CD4-positive, alpha-beta memory T cell (primary cell): ENCODE measurements around the gene CAPRIN1. TPM values are rescaled to one million over a fixed set of nuclear protein-coding genes. Genes with fewer than 3 reads are reported as not detected.
"Not testable (repeated sequence)": the region's sequence is repeated elsewhere in the genome, so short reads cannot be mapped to it uniquely, and the experiment has no call there.

Experiments used
- CTCF ChIA-PET: fragments of 350-600 bp; sonication (Branson Sonifier 250); formaldehyde crosslinking; loops from one replicate; lab custom pipeline; 2021; ENCODE audit warnings: inconsistent platforms; ENCODE audit not compliant: partially characterized antibody; lab: Charles Lee
- POLR2A ChIA-PET: fragments of 350-600 bp; sonication (Branson Sonifier 250); formaldehyde crosslinking; loops from one replicate; lab custom pipeline; 2021; ENCODE audit not compliant: partially characterized antibody; lab: Charles Lee
- DNase-seq, 5 donors: peaks; one replicate each; pipeline versions ENCODE4 v3.0.0 to v3.0.0-alpha.2; 2020 to 2022; ENCODE audit warnings: mixed read lengths in 1 of 5
- H3K27ac ChIP-seq: one replicate; pipeline ENCODE4 v1.7.0; 2013; ENCODE audit warnings: low read depth, low read length
- H3K27me3 ChIP-seq: 2 replicates; pipeline ENCODE4 v1.7.0; 2013; ENCODE audit warnings: mild to moderate bottlenecking, low read length, moderate library complexity; ENCODE audit not compliant: insufficient read depth
- H3K36me3 ChIP-seq: 2 replicates; pipeline ENCODE4 v1.7.0; 2013; ENCODE audit warnings: mild to moderate bottlenecking, low read length, moderate library complexity; ENCODE audit not compliant: insufficient read depth
- H3K4me1 ChIP-seq: 2 replicates; pipeline ENCODE4 v1.7.0; 2013; ENCODE audit warnings: mild to moderate bottlenecking, low read length, moderate library complexity; ENCODE audit not compliant: insufficient read depth
- H3K4me3 ChIP-seq, 2 donors: one replicate each; pipeline ENCODE4 v1.7.0; 2013; ENCODE audit warnings: low read length in 2 of 2, mild to moderate bottlenecking in 1 of 2
- H3K9me3 ChIP-seq, 2 donors: one replicate each; pipeline ENCODE4 v1.7.0; 2013; ENCODE audit warnings: low read length in 2 of 2, control low read depth in 1 of 2; ENCODE audit not compliant: control insufficient read depth in 1 of 2
- H3K27ac Mint-ChIP-seq, 7 donors: one replicate each; pipeline ENCODE4 v1.8.0; 2020 to 2021; ENCODE audit warnings: mixed read lengths in 7 of 7, mild to moderate bottlenecking in 6 of 7, inconsistent platforms in 3 of 7, moderate library complexity in 3 of 7
- H3K27me3 Mint-ChIP-seq, 2 donors: one replicate each; pipeline ENCODE4 v1.8.0; 2020 to 2021; ENCODE audit warnings: mixed read lengths in 2 of 2
- H3K36me3 Mint-ChIP-seq, 2 donors: one replicate each; pipeline ENCODE4 v1.8.0; 2020 to 2021; ENCODE audit warnings: mixed read lengths in 2 of 2, inconsistent platforms in 1 of 2, mild to moderate bottlenecking in 1 of 2
- H3K4me1 Mint-ChIP-seq, 4 donors: one replicate each; pipeline ENCODE4 v1.8.0; 2020 to 2021; ENCODE audit warnings: mixed read lengths in 4 of 4, mild to moderate bottlenecking in 1 of 4
- H3K4me3 Mint-ChIP-seq, 8 donors: one replicate each; pipeline ENCODE4 v1.8.0; 2020 to 2021; ENCODE audit warnings: mixed read lengths in 8 of 8, mild to moderate bottlenecking in 7 of 8, moderate library complexity in 6 of 8, inconsistent platforms in 3 of 8
- H3K9me3 Mint-ChIP-seq, 8 donors: one replicate each; pipeline ENCODE4 v1.8.0; 2020 to 2021; ENCODE audit warnings: mixed read lengths in 8 of 8, mild to moderate bottlenecking in 5 of 8, inconsistent platforms in 3 of 8, moderate library complexity in 1 of 8
- intact Hi-C: fragments of 100-400 bp; cut with micrococcal nuclease; formaldehyde crosslinking; loops from one replicate; pipeline ENCODE4 v1.15.1; 2023
- polyA plus RNA-seq, 2 donors: library from polyadenylated mRNA; unstranded; fragments of 300-500 nt; fragmentation: Illumina TruSeq; gene quantifications; one replicate each; pipeline ENCODE4 v1.2.3, GENCODE V29; 2021
- total RNA-seq, 2 experiments: library from RNA; stranded (reverse); gene quantifications; one replicate each; pipeline ENCODE4 v1.2.3, GENCODE V29; 2021

CAPRIN1 gene
- total and polyA plus RNA-seq, 4 experiments from 2014 or later: 43.3 to 176 (median 128) TPM

DNA sequence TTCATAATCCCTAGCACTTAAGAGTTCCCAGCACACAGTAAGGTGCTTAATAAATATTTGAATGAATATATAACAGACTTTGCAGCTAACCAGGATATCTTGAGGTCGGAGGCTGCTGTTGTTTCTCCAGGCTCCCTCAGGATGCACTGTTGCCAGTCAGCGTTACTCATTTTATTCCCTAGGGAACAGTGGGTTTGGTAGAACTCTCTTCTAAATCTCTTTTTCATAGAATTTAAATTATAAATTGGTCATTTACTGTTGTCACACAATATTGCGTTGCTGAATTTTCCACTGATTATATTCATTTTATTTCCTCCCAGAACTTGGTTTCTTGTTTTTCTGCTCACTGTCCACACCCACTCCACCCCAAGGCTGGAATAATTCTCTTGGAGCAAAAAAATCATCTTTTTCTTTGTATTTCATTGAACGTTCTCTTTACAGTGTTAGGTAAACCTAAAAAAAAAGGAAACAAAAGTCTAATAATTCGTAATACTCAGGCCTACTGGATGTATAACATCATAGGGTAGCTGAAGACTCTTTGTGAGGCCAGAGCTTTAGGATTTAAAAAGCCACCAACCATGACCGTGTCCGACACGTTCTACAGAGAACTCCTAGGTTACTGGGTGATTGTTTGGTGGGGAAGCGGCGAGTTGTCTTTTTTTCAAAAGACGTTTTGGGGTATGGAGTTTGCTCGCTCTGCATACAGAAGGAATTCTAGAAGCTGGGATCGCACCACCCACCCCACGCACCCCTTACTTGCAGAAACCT, 766 bp upstream of the CAPRIN1 start:
- Histone ChIP-seq H3K27ac (peak overlapping the region; percentile 97), H3K9me3 (no peaks in the 10 kb centered on the region), H3K27me3 (no peaks in the 10 kb centered on the region), H3K4me3 (peak overlapping the region; percentile 52 to 97), H3K4me1 (peaks cover 27% of the 10 kb centered on the region), H3K36me3 (no peaks in the 10 kb centered on the region)
- Mint-ChIP-seq H3K4me3 (peak overlapping the region; percentile 80 to 91 (median 82)), H3K4me1 (peaks cover 10 to 38% (median 19%) of the 10 kb centered on the region in 4 donors), H3K27me3 (no peaks in the 10 kb centered on the region), H3K36me3 (peaks cover 5 to 16% of the 10 kb centered on the region in 2 donors), H3K9me3 (peaks cover 0 to 5% (median 0%) of the 10 kb centered on the region in 8 donors), H3K27ac (peak overlapping the region; percentile 90 to 98 (median 94))
- DNase-seq: no peak
- intact Hi-C loops: loop anchor here (1.0 to 10.0 kb wide), 3 partner anchors 37 to 346 kb away; partner anchors contain the start of genes C11orf91 and NAT10
- ChIA-PET POLR2A (interaction anchor here (0.7 to 7.8 kb wide), 17 partner anchors 9 to 1011 kb away, joined by 3 to 157 read pairs (median 5); partner anchors contain the start of genes ABTB2, CAT, FBXO3 and NAT10), CTCF (interaction anchor here (1.1 to 2.5 kb wide), 3 partner anchors 12 to 307 kb away, joined by 3 to 12 read pairs (median 4); partner anchors contain the start of genes ABTB2 and NAT10)

DNA sequence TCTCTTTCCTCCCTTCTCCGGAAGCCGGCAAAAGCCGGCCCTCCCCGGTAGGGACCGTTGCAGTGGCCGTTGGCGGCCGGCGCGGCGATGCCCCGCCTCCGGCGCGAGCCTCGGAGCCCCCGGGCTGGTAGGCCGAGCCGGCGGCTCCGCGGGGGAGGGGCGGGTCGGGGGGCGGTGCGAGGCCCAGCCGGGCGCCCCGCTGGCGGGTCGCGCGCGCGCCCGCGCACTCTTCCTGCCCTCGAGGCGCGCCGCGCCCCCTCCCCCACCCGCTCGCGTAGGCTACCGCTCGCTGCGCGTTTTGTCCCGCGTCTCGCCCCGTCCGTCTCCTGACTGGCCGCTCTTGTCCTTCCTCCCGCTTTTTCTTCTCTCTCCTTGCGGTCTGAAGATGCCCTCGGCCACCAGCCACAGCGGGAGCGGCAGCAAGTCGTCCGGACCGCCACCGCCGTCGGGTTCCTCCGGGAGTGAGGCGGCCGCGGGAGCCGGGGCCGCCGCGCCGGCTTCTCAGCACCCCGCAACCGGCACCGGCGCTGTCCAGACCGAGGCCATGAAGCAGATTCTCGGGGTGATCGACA, 591 bp downstream of the CAPRIN1 start:
- Mint-ChIP-seq H3K4me3 (peak overlapping the region; percentile 95 to 99 (median 97)), H3K4me1 (peaks cover 20 to 46% (median 29%) of the 10 kb centered on the region in 4 donors), H3K9me3 (peaks cover 0 to 5% (median 0%) of the 10 kb centered on the region in 8 donors), H3K27me3 (no peaks in the 10 kb centered on the region), H3K36me3 (peaks cover 6 to 20% of the 10 kb centered on the region in 2 donors), H3K27ac (peak overlapping the region; percentile 95 to 99 (median 97))
- ChIA-PET POLR2A (interaction anchor here (1.2 to 7.8 kb wide), 11 partner anchors 24 to 1013 kb away, joined by 3 to 157 read pairs (median 7); partner anchors contain the start of genes ABTB2, CAT, FBXO3 and NAT10), CTCF (interaction anchor here (2.5 kb wide), 1 partner anchor 53 kb away, joined by 12 read pairs; the partner anchor contains the start of gene NAT10)
- H3K9me3 ChIP-seq: no peaks in the 10 kb centered on the region
- H3K36me3 ChIP-seq: no peaks in the 10 kb centered on the region
- H3K4me3 ChIP-seq: peak overlapping the region; percentile 84 to 97
- H3K27ac ChIP-seq: peak overlapping the region; percentile 97
- H3K4me1 ChIP-seq: peaks cover 41% of the 10 kb centered on the region
- peak; percentile 83 to 85 (median 84) for DNase-seq
- intact Hi-C loops: loop anchor here (5.0 to 10.0 kb wide), 2 partner anchors 35 to 347 kb away; partner anchors contain the start of gene C11orf91
- no peaks in the 10 kb centered on the region for H3K27me3 ChIP-seq

GRCh38 chr11:34052608-34053160, 1.2 kb downstream of the CAPRIN1 start:
- intact Hi-C loops: loop anchor here (1.0 to 10.0 kb wide), 6 partner anchors 35 to 386 kb away; partner anchors contain the start of genes ABTB2, C11orf91, CAT and FBXO3
- Mint-ChIP-seq H3K36me3 (peaks cover 8 to 23% of the 10 kb centered on the region in 2 donors), H3K4me3 (peak overlapping the region; percentile 95 to 99 (median 97)), H3K9me3 (peaks cover 0 to 5% (median 0%) of the 10 kb centered on the region in 8 donors), H3K27me3 (no peaks in the 10 kb centered on the region), H3K4me1 (peaks cover 22 to 50% (median 32%) of the 10 kb centered on the region in 4 donors), H3K27ac (peak overlapping the region; percentile 95 to 99 (median 97))
- DNase-seq: peak in 1 of 5 donors; percentile 52
- Histone ChIP-seq H3K36me3 (no peaks in the 10 kb centered on the region), H3K4me1 (peaks cover 46% of the 10 kb centered on the region), H3K27me3 (no peaks in the 10 kb centered on the region), H3K4me3 (peak overlapping the region; percentile 84 to 97), H3K9me3 (no peaks in the 10 kb centered on the region), H3K27ac (peak overlapping the region; percentile 97)
- ChIA-PET POLR2A (interaction anchor here (0.8 to 7.8 kb wide), 9 partner anchors 9 to 305 kb away, joined by 3 to 157 read pairs (median 10); partner anchors contain the start of genes ABTB2 and NAT10), CTCF (interaction anchor here (0.8 to 1.1 kb wide), 2 partner anchors 9 to 11 kb away, joined by 3 read pairs; no protein-coding TSS in a partner anchor)

DNA sequence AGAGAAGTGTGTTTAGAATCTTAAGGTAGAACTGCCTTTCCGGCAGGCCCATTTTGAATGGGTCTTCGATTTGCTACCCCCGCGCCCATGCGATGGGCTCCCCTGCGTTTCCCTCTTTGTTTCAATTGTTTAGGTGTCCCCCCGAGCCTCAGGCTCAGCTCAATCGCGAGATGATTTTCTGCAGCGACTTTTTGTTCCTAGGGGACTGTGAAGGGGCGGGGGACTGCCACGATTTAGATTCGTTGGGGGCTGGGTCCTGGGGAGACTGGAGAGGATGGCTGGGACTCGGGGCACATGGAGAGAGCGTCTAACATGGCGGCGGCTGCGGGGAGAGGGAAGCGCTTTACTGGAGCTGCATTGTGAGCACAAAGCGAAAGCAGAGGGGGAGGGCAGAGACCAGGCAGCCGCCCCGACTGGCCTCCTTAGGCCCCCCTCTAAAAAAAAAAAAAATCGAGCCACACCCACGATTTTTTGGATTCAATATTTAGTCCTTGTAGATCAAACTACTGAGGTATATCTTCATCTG, 1.7 kb downstream of the CAPRIN1 start:
- peaks cover 51% of the 10 kb centered on the region for H3K4me1 ChIP-seq
- H3K27me3 ChIP-seq: no peaks in the 10 kb centered on the region
- Mint-ChIP-seq H3K36me3 (peaks cover 8 to 23% of the 10 kb centered on the region in 2 donors), H3K4me3 (peak overlapping the region; percentile 95 to 99 (median 97)), H3K4me1 (peaks cover 22 to 55% (median 33%) of the 10 kb centered on the region in 4 donors), H3K27ac (peak overlapping the region; percentile 95 to 99 (median 97)), H3K9me3 (peaks cover 0 to 5% (median 0%) of the 10 kb centered on the region in 8 donors), H3K27me3 (no peaks in the 10 kb centered on the region)
- POLR2A ChIA-PET: interaction anchor here (0.8 to 7.8 kb wide), 9 partner anchors 9 to 305 kb away, joined by 3 to 157 read pairs (median 10); partner anchors contain the start of genes ABTB2 and NAT10
- no peaks in the 10 kb centered on the region for H3K36me3 ChIP-seq
- intact Hi-C loops: loop anchor here (1.0 to 10.0 kb wide), 6 partner anchors 34 to 385 kb away; partner anchors contain the start of genes ABTB2, C11orf91, CAT and FBXO3
- H3K27ac ChIP-seq: peak overlapping the region; percentile 97
- H3K9me3 ChIP-seq: no peaks in the 10 kb centered on the region
- DNase-seq: peak; percentile 74 to 90 (median 77)
- H3K4me3 ChIP-seq: peak overlapping the region; percentile 84 to 97
- CTCF ChIA-PET: interaction anchor here (0.8 to 1.1 kb wide), 2 partner anchors 9 to 10 kb away, joined by 3 read pairs; no protein-coding TSS in a partner anchor

- H3K4me3 Mint-ChIP-seq: peak overlapping the region in 7 of 8 donors; percentile 49 to 99 (median 56)
- H3K4me1 ChIP-seq: peaks cover 62% of the 10 kb centered on the region
- H3K27me3 ChIP-seq, H3K36me3 ChIP-seq, CTCF ChIA-PET, H3K27me3 Mint-ChIP-seq, H3K9me3 ChIP-seq, H3K9me3 Mint-ChIP-seq, DNase-seq: not testable (repeated sequence)
- H3K36me3 Mint-ChIP-seq: peaks cover 15 to 28% of the 10 kb centered on the region in 2 donors
- POLR2A ChIA-PET: interaction anchor here (0.6 to 7.8 kb wide), 3 partner anchors 9 to 50 kb away, joined by 3 to 157 read pairs (median 10); partner anchors contain the start of gene NAT10
- H3K4me1 Mint-ChIP-seq: peaks cover 30 to 66% (median 44%) of the 10 kb centered on the region in 4 donors
- peak overlapping the region in 1 of 2 donors; percentile 84 for H3K4me3 ChIP-seq
- H3K27ac Mint-ChIP-seq: peak overlapping the region in 4 of 7 donors; percentile 15 to 98 (median 54)
- peak overlapping the region; percentile 97 for H3K27ac ChIP-seq
- intact Hi-C loops: loop anchor here (5.0 to 10.0 kb wide), 2 partner anchors 33 to 350 kb away; partner anchors contain the start of gene C11orf91
Measured at GRCh38 chr11:34054351-34054750, 2.8 kb downstream of the CAPRIN1 start.
